ENCODE measurements around the gene PLEKHA5.
A peak's percentile ranks its signal among the peaks of the same experiment; 100 is the strongest.

Gene PLEKHA5

GRCh38 chr12:19130224-19131024, 891 bp downstream of the PLEKHA5 start:
- DNase-seq: peak in 1 of 2 donors; percentile 19

GRCh38 chr12:19131025-19131444, 1.5 kb downstream of the PLEKHA5 start:
- no peak for DNase-seq

- DNase-seq: no peak
Observed at GRCh38 chr12:19138551-19138950, 9.0 kb downstream of the PLEKHA5 start.

GRCh38 chr12:19138956-19139355, 9.4 kb downstream of the PLEKHA5 start:
- DNase-seq: no peak

- no peak for DNase-seq
Observed at GRCh38 chr12:19139615-19140194, 10.2 kb downstream of the PLEKHA5 start.

- DNase-seq: no peak
Observed at GRCh38 chr12:19140381-19141236, 11.1 kb downstream of the PLEKHA5 start.

GRCh38 chr12:19142499-19142898, 13.0 kb downstream of the PLEKHA5 start:
- no peak for DNase-seq

- DNase-seq: no peak
Observed at GRCh38 chr12:19144287-19144686, 14.8 kb downstream of the PLEKHA5 start.

- DNase-seq: no peak
Observed at GRCh38 chr12:19144985-19145384, 15.5 kb downstream of the PLEKHA5 start.

GRCh38 chr12:19148860-19149259, 19.3 kb downstream of the PLEKHA5 start:
- no peak for DNase-seq

GRCh38 chr12:19150273-19150900, 20.9 kb downstream of the PLEKHA5 start:
- DNase-seq: no peak

- no peak for DNase-seq
Observed at GRCh38 chr12:19151298-19151697, 21.8 kb downstream of the PLEKHA5 start.

- DNase-seq: no peak
Observed at GRCh38 chr12:19153396-19153795, 23.9 kb downstream of the PLEKHA5 start.

GRCh38 chr12:19154686-19155085, 25.2 kb downstream of the PLEKHA5 start:
- no peak for DNase-seq

- no peak for DNase-seq
Observed at GRCh38 chr12:19155981-19156734, 26.6 kb downstream of the PLEKHA5 start.

- no peak for DNase-seq
Observed at GRCh38 chr12:19158923-19159322, 29.4 kb downstream of the PLEKHA5 start.

- DNase-seq: no peak
Observed at GRCh38 chr12:19161216-19161615, 31.7 kb downstream of the PLEKHA5 start.

GRCh38 chr12:19165451-19165850, 35.9 kb downstream of the PLEKHA5 start:
- no peak for DNase-seq

GRCh38 chr12:19166387-19166786, 36.9 kb downstream of the PLEKHA5 start:
- DNase-seq: no peak

GRCh38 chr12:19166956-19167355, 37.4 kb downstream of the PLEKHA5 start:
- DNase-seq: no peak

GRCh38 chr12:19167708-19168107, 38.2 kb downstream of the PLEKHA5 start:
- no peak for DNase-seq

- no peak for DNase-seq
Observed at GRCh38 chr12:19168644-19169043, 39.1 kb downstream of the PLEKHA5 start.

All from activated CD4-positive, alpha-beta T cell treated with anti-CD3 and anti-CD28 coated beads for 4 hours (primary cell).